ENCODE results near the gene FAM168A. TPM values are rescaled to one million over a fixed set of nuclear protein-coding genes. Genes with fewer than 3 reads are reported as not detected.

Gene FAM168A
- total RNA-seq, 1 donor from 2014 or later: 14.2 TPM

DNA sequence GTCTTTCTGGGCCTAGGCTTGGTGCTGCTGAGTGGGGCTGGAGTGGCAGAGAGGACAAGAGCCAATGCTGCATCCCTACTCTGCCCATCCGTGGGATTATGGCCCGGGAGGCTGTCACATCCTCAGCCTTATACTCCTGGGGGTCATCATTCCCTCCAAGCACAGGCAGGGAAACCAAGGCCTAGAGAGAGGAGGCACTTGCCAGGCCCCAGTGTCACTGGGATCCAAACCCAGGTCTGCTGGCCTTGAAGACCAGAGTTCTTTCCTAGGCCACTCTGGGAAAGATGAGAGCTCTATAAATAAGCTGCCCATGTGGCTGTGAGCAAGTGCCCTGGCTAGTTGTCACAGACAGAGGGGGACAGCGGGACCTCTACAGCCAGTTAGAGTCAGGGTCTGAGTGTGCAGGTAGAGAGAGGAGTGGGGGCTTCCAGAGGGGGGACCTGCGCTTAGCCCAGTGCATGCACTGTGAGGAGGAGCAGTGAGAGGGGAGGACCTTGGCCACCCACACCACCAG lies 217.0 kb downstream of the FAM168A start:
- DNase-seq (ENCODE audit: low read depth): no peak
- Histone ChIP-seq H3K36me3 (ENCODE audit: control insufficient read depth, insufficient read depth, low read length) (no peaks in the 10 kb centered on the region), H3K4me3 (ENCODE audit: low read depth, low read length) (no peak overlapping the region), H3K27me3 (ENCODE audit: control insufficient read depth, insufficient read depth, low read length) (no peaks in the 10 kb centered on the region)
- TF ChIP-seq, protein P1, sequence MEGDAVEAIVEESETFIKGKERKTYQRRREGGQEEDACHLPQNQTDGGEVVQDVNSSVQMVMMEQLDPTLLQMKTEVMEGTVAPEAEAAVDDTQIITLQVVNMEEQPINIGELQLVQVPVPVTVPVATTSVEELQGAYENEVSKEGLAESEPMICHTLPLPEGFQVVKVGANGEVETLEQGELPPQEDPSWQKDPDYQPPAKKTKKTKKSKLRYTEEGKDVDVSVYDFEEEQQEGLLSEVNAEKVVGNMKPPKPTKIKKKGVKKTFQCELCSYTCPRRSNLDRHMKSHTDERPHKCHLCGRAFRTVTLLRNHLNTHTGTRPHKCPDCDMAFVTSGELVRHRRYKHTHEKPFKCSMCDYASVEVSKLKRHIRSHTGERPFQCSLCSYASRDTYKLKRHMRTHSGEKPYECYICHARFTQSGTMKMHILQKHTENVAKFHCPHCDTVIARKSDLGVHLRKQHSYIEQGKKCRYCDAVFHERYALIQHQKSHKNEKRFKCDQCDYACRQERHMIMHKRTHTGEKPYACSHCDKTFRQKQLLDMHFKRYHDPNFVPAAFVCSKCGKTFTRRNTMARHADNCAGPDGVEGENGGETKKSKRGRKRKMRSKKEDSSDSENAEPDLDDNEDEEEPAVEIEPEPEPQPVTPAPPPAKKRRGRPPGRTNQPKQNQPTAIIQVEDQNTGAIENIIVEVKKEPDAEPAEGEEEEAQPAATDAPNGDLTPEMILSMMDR (IDR thresholded peaks at IDR 0.05; ENCODE audit: insufficient read depth, low read length, poor library complexity, severe bottlenecking): no peak

DNA sequence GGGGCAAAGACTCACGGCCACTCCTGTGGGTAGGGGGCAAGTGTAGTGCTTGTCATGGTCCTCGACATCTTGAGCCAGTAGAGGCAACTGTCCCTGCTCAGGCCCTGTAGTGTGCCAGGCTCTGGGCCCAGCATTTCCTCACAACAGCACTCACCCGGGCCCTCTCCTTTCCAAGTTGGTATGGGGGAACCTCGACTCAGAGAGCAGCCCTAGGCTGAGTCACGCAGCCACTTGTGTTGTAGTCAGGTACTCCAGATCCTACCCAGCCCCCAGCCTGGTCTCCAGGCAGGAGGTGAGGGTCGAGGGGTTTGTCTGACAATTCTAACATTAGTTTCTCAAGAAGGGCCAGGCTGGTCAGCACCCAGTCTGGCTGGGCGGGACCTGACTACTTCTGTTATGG lies 217.6 kb downstream of the FAM168A start:
- no peaks in the 10 kb centered on the region for H3K27me3 ChIP-seq (ENCODE audit: control insufficient read depth, insufficient read depth, low read length)
- H3K4me3 ChIP-seq (ENCODE audit: low read depth, low read length): no peak overlapping the region
- TF ChIP-seq, protein P1 (IDR thresholded peaks at IDR 0.05; ENCODE audit: insufficient read depth, low read length, poor library complexity, severe bottlenecking): no peak
- DNase-seq (ENCODE audit: low read depth): no peak
- no peaks in the 10 kb centered on the region for H3K36me3 ChIP-seq (ENCODE audit: control insufficient read depth, insufficient read depth, low read length)

DNA sequence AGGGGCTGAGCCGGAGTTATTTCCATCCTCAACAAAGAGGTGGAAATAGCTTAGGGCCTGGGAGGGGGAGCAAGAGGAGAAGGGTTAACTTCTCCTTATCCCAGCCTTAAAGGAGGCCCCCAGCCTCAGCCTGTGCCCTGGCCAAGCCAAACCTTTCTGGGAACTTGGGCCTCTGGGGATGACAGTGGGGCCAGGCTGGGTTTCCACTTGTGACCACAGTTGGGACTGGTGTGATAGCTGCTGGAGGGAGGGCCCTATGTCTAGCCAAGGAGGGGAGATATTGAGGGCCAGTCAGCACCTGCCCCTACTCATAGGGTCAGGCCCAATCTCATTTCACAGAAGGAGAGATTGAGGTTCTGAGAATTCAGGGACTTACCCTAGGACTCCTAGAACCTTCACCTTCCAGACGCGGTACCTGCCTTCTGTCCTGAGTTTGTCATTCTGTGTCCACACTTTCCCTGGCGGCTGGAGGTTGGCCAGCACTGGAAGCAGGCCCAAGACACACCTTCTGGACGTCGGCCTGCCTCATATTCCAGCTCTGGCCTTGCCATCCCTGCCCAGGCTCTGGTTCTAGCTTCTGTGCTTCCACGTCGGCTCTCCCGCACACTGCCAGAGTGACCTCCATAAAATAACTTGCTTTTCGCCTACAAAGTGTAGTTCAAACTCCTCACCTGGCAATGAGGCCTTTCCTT lies 218.6 kb downstream of the FAM168A start:
- no peaks in the 10 kb centered on the region for H3K36me3 ChIP-seq (ENCODE audit: control insufficient read depth, insufficient read depth, low read length)
- no peaks in the 10 kb centered on the region for H3K27me3 ChIP-seq (ENCODE audit: control insufficient read depth, insufficient read depth, low read length)
- no peak for DNase-seq (ENCODE audit: low read depth)
- no peak overlapping the region for H3K4me3 ChIP-seq (ENCODE audit: low read depth, low read length)
- TF ChIP-seq, protein P1 (IDR thresholded peaks at IDR 0.05; ENCODE audit: insufficient read depth, low read length, poor library complexity, severe bottlenecking): no peak

DNA sequence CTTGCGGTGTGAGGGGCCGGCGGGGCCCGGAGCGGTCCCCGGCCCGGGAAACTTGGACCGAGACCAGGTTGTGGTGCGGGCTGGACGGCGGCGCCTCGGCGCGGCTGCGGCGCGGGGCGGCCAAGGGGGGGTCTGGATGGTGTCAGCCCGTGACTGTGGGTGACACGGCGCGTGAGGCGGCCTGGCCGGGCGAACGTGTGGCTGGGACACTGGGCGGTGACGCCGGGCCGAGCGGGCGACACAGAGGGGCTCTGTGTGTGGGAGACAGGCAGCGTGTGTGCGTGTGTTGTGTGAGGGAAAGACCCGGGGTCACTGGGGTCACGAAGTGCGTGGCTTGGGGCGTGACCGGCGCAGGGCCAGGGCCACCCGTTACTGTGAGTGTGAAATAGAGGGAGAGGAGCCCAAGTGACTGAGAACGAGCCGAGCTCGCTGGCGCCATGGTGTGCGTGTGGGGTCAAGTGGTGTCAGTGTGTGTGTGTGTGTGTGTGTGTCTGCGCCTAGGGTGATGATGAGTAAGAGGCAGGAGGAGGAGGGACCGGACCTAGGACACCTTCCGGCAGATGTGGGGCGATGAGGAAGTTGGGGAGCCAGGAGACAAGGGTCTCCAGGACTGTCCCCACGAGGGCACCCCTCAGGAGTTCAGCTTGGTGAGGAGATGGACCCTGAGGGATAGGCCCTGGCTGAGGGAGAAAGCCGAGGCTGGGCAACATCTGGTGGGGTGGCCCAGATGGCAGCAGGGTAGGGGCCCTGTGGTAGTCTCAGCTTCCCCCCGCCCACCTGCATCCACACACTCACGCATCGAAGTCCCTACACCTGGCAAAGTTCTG lies 220.9 kb downstream of the FAM168A start:
- TF ChIP-seq, protein P1 (IDR thresholded peaks at IDR 0.05; ENCODE audit: insufficient read depth, low read length, poor library complexity, severe bottlenecking): no peak
- Histone ChIP-seq H3K36me3 (ENCODE audit: control insufficient read depth, insufficient read depth, low read length) (no peaks in the 10 kb centered on the region), H3K4me3 (ENCODE audit: low read depth, low read length) (peak overlapping the region; percentile 94), H3K27me3 (ENCODE audit: control insufficient read depth, insufficient read depth, low read length) (no peaks in the 10 kb centered on the region)
- DNase-seq (ENCODE audit: low read depth): peak; percentile 19

DNA sequence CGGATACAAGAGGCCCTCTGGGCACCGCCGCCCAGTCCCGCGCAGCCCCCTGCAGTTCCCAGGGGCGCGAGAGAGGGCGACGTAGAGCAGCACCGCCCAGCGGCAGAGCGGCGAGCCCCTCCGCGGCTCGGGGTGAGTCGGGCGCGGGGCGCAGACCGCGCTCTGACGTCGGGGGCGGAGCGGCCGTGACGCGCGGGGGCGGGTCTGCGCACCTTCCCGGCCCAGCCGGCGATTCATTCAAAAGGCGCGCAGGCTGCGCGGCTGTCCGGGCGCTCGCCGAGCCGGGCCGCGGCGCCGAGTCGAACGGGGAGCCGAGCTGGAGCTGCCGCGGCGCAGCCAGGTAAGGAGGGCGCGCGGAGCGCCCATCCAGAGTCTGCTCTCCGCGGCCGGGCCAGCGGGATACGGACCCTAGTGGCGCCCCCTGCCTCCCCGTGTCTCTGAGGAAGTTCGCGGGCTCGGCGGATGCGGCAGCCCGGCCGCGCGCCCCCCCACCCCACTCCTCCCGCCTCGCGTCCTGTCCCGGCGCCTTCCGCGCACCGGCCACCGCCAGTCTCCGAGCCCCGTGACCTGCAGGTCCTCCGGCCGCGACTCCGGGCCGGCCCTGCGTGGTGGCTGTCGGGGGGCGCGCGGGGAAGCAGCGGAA lies 221.6 kb downstream of the FAM168A start, which contains the start of gene RELT:
Gene RELT, plus strand, starts transcription at position 240 of the 643 bp plus-strand sequence. CDS start 12,738 bp downstream, outside the sequence.
- TF ChIP-seq, protein P1 (IDR thresholded peaks at IDR 0.05; ENCODE audit: insufficient read depth, low read length, poor library complexity, severe bottlenecking): peak; percentile 65
- no peaks in the 10 kb centered on the region for H3K27me3 ChIP-seq (ENCODE audit: control insufficient read depth, insufficient read depth, low read length)
- H3K4me3 ChIP-seq (ENCODE audit: low read depth, low read length): peak within 1 kb of the TSS; percentile 94
- peak; percentile 57 for DNase-seq (ENCODE audit: low read depth)
- H3K36me3 ChIP-seq (ENCODE audit: control insufficient read depth, insufficient read depth, low read length): no peaks in the 10 kb centered on the region
